GM19043 (cell line): Measurements from ENCODE around the gene MAP6D1.

Experiments
- ATAC-seq: cut with Tn5 transposase; IDR thresholded peaks from one replicate; pipeline ENCODE4 v1.9.1; 2021; ENCODE audit warnings: low read depth; ENCODE audit not compliant: unreplicated experiment

Gene MAP6D1

DNA sequence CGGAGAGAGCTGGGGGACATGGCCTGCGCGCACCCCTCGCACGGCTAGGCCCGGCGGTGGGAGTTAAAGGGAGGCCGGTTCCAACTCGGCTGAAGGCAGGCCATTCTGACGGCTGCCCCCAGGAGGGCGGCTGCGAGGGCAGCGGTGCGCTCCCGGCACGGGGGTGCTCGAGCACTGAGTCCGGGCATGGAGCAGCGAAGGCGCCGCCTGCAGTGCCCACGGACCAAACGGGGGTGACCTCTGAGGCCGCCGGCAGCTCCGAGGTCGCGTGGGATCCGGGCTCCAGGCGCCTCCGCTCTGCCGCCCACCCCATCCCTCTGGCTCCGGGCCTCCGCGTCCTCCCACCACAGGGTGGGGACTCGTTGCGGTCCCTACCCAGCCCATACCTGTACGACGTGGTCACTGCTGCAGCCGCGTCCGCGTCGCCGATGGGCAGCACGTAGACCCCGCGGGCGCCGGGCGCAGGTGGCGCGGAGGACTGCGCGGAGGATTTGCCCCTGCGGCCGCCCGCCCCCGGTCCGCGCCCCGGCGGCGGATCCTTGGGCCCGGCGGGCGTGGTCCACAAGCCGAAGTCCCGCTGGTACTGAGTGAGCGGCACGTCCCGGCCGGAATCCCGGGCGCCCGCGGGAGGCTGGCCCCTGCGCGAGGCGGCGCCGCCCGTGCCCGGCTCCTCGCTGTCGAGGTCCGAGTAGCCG lies 469 bp downstream of the MAP6D1 start:
- ATAC-seq, result peak; percentile 23

DNA sequence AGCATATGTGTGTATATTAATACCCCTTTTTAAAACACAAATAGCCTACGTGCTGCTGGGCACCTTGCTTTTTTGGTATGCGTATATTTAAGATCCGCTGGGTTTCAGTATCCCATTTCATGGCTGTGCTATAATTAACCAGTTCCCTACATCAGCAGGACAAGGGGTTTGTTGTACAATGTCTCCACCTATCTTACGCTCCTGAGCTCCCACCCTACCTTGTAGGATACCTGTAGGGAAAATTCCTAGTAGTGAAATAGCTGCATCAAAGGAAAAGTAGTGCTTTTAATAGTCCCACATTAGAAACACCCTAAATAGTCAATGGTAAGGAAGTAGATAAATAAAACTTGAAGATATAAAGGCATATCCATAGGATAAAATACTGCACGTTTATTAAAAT lies 1.4 kb downstream of the MAP6D1 start:
- no peak for ATAC-seq

DNA sequence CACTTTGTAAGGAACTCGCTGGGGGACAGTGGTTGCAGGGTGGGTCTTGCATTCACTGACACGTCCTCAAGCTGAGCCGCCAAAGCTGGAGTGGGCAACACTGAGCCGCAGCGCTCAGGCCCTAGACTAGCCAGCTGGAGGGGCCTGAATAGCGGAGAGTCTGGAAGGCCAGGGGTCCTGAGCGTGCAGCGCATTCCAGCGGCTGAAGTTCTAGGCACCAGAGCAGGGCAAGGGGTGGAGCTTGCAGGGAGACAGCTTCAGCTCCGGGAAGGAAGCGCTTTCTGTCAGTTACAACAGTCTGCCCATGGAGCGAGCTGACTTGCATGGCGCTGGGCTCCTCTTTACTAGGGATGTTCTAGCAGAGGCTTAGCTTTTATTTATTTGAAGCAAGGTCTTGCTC lies 2.7 kb downstream of the MAP6D1 start:
- ATAC-seq, result no peak

DNA sequence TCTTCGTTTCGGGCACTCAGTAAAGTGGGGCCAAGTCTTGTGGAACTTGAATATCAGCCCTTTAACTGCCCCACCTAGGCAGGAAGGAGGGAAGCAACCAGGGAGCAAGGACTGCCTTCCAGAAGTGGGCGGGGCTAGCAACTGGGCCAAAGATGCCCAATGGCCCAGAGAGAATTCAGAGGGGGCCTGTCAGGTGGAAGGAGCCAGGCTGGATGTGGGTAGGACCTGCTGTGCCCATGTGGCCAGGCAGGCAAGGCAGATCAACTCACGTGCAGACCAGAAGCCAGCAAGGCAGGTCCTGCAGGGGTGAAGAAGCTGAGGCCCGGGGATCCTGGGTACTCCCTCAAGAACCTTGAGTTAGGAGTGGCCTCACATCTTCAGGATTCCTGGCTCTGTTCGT lies 5.5 kb downstream of the MAP6D1 start:
- ATAC-seq, result no peak

DNA sequence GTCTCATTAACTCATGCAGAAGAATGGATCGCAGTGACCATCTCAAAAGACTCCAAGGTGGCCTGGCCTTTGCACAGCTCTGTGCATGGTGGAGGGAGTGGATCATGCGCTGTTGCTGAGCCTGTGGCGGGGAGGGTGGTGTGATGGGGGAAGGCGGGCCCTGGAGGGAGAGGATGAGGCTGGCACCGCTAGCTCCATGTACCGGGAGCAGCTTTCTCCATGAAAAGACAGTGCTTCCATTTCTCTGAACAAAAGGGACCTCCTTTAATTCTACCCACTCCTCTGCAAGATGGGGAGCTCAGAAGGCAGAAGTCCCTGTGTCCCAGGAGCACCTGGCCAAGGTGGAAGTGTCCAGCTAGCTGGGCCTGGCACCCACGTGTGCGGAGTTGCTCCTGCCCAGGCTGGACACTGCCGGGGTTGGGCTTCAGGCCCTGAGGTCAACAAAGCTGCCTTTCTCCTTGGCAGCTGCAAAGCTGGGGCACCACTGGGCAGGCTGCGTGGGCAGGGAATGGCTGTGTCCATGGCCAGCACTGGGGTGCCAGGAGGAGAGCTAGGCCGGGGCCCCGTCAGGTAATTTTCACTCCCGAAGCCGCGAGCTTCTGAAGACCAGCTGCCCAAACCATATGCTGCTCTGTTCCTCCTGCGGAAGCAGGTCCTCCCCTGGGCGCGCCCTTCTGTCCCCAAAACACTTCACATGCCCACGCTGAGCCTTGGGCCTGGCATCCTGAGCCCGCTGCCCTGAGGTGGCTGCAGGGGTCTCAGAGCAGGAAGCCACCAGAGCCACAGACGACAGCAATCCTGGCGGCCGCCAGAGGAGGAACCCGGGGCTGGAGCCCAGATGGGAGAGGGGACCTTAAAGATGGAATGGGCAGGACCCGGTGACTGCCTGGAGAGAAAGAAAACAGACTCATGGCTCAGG lies 6.4 kb downstream of the MAP6D1 start:
- no peak for ATAC-seq

DNA sequence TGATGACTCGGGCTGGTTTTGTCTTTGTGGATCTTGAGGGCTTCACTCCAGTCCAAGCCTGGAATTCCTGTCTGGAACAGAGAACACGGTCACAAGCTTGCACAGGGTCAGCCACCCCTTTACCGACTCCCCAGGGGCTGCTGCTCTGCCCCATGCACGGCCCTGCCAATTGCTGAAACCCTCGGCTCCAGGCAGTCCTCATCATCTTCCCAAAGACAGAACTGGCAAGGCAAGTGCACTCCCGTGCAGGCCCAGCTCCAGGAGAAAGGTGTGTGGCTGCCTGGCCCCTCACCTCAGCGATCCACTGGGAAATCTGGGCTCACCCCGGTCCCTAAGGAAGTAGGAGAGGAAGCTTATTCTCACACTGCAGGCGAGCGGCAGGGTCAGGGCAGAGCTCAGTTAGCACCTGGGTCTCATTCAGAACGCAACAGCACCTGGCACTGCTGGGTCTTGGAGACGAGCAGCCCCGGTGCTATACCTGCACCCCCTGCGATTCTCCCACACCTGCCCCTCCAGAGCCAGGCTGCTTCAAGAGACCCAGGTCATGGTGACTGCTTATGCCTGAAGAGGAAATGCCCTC lies 7.2 kb downstream of the MAP6D1 start:
- ATAC-seq, result no peak

DNA sequence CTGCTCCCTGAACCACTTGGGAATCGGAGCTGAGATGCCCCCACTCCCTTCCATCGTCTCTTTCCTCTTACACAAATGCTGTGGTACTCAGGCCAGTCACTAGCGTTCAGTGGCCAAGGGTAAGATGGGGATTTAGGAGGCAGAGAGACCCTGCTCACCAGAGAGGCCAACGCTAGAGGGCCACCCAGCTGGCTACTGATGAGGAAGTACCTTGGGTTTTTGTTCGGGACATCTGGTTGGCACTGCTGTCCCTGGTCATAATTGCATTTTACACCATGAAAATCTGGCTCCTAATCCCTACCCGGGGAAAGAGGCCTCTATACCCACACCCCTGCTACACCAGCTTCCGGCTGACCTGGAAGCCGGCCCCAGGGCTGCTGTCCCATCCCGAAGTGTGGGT lies 7.7 kb downstream of the MAP6D1 start:
- no peak for ATAC-seq

DNA sequence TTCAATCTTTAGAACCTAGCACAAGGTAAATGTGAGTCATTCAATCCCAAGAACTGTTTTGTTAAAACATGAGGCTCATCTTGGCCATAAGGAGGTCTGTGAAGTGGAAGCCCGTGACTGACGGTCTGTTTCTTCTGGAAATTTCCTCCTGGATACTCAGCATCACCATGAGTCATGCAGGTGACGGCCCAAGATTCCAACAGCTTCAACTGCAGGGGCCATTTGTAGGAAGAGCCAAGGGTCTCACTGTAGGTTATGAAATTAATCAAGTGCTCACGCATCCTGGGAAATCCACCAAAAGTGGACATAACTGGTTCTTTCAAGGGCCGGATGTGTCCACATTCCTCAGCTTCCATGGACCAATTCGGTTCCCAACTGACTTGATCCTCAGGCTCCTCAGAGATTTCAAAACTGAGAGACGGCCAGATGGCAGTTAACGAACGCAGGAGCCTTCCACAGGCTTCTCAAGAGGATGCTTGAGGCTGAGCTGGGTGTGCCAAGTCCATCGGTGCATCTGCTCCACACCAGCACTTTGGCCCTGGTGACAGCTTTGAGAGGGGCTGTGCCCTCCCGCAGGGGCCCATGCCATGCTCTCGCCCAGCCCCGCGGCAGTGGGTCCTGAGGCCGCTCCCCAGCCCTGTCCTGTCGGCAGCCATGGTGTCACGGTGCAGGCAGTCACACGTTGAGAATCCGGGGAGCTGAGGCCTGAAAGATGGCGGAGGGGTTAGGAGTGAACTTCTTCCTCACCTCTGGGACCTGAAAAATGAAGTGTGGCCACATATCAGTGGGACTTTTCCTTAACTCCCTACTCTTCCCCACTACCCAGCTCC lies 8.5 kb downstream of the MAP6D1 start:
- ATAC-seq, result no peak

- ATAC-seq, result no peak
These were observed 9.4 kb downstream of the MAP6D1 start for GRCh38 chr3:183815951-183816475.

DNA sequence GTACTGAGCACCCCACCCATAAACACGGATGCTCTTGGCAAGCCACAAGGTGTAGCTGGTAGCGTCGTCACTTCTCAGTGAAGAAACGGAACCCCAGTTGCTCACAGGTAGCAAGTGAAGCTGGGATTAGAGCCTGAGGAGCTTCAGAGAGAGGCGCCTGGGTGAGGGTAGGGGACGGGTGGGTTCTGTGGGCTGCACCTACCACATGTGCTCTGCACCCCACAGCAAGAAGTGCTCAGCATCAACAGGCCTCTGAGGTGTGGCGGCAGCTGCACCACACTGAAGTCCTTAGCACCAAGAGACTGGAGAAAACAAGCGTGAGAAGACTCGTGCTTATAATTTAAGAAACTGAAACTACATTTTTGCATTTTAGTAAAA lies 9.8 kb downstream of the MAP6D1 start:
- peak; percentile 57 for ATAC-seq

DNA sequence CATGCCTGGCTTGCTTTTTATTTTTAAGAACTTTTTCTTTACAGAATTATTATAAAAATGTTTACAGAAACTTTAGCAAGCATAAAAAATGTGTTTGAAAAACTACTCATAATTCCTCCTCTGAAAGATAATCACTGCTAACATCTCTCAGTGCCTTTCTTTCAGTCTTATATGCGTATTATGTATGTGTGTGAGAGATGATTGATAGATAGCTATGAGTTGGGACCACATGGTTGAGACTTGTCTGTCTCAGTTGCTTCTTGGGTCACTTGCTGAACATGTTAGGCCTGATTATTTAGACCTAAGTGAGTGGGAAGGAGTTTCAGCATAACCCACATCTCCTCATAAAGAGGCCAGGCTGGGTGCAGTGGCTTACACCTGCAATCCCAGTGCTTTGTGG lies 11.1 kb downstream of the MAP6D1 start:
- ATAC-seq, result no peak

DNA sequence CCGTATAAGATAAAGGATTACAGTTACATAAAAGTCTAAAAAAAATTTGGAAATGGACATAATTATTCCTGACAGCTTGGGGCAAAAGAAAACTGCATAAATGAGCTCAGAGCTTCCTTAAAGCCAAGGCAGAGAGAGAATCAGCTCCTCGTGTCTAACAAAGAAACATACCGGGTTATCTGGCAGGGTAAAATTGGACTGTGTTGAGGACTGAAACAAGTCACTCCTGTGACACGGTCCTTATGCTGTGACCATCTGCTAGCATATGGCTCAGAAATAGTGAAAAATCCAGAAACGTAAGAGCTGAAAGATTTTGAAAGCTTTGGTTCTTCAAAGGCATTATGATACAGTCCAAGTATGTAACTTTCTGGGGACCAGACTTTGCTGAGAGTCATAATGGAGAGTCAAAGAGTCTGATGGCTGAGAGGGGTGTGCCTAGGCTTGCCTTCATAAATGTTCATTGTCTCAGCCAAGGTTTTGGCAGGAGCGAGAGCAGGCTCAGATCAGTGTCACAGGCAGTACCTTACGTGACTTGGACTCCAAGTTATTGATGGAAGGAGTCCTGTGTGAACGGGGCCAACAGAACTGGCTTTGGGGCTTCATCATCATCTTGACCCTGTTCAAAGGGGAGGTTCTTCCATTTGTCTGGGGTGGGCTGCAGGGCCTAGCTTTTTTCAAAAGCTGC lies 12.5 kb downstream of the MAP6D1 start:
- no peak for ATAC-seq

DNA sequence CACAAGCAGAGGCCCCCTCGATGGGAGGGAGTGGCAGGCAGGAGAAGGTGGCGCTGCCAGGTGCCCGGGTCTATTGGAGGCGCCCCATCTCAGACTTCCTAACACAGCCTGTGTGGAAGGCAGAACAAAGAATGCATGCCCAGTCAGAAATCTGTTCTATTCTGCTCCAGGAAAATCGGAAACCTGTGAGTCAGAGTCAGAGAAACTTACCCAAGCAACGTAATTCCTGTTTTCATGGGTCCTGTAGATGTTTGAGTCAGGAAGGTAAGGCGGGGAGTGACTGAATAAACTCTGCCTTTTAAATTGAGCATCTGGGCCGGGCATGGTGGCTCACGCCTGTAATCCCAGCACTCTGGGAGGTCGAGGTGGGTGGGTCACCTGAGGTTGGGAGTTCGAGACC lies 13.7 kb downstream of the MAP6D1 start:
- ATAC-seq, result no peak

DNA sequence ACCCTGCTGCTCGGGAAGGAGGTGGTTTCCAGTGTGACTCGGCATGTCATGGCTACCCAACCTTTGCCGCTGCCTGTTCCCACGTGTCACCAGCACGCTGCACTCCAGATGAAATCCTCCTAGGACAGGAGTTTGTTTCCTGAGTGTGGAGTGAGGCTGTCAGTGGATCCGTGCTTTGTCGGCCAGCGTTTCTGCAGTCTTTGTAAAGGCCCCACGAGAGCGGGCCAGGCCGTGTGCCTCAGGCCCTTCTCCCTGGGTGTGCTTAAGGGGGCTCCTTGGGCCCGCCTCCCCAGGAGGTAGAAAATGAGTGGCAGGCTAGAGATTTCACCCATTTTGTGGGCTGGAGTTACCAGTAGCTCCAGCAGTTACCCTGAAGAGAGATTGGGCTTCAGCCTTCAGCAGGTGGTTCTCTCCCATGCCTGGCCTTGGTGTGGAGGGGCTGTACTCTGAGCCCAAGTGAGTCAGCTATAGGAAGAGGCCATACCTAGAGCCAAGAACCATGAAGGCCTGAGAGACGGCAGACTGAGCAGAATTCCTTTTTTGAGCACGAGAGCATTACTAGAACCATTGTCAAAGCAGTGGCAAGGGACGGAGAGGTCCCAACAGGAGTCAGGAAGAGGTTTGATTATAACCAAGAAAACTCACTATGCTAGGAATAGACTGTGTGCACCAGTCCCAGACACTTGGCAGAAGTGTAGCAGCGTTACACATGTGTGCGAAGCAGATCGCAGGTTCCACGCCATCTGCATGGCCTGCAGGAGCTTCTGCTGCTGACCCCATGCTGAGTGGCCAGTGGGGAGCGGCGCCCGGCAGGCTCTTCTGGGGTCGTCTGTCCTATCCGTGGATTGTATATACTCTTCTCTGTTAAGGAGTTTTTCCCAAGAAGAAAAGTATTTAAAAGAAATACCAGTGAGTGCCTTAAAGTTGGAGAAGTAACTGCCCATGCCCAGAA lies 14.5 kb downstream of the MAP6D1 start:
- no peak for ATAC-seq

DNA sequence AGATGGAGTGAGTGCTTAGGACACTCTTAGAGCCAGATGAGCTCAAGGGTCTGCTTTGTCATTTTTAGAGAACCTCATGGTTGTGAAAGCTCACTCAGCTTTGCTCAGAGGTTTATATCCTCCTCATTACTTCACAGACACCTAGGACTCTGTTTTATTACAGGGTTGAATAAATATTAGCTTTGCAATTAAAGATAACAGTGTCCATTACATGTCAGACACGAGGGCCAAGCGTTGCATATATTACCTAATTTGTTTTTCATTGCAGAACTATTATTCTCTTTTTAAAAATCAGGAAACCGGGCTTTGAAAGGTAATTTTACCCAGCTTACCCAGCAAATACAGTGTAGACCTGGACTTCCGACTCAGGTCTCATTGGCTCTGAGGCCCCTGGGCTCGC lies 16.1 kb downstream of the MAP6D1 start:
- ATAC-seq, result no peak

DNA sequence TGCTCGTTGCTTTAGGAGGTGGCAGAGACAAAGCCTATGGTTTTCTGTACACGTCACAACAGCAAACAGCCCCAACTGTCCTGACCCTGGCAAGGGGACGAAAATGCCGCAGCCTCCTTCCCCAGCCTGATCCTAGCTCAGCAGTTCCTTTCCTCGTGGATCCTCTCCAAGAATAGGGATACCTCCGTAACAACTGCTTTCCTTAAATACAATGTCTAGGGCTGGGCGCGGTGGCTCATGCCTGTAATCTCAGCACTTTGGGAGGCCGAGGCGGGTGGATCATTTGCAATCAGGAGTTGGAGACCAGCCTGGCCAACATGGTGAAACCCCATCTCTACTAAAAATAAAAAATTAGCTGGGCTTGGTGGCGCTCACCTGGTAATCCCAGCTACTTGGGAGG lies 17.0 kb downstream of the MAP6D1 start:
- ATAC-seq, result no peak

- no peak for ATAC-seq
These were observed 17.5 kb downstream of the MAP6D1 start for GRCh38 chr3:183807881-183808280.

DNA sequence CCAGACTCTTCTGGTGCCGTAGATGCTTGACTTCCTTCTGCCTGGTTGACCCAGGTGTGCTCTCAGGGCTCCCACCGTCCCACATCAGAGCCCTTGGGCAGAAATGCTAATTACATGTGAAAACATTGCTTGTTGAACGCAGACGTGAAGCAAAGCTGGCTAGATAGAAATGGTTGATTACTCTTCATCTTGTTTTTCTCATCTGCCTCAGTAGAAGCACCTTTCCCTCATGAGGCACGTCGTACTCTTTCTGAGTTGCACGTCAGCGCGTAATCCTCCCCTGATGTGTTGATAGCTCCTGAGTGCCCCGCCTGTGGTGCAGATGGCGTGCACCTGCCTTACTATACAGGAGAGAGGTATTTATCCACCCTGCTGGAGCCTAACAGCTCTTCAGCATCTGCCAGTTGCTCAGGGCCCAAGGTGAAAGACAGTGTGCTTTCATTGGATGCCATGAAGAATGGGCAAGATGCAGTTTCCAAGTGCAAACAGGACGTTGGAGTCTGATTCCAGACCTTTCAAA lies 18.1 kb downstream of the MAP6D1 start:
- ATAC-seq, result no peak

GRCh38 chr3:183802989-183803388 lies 22.4 kb downstream of the MAP6D1 start:
- no peak for ATAC-seq
